Astrocyte (in vitro differentiated cells and primary cell): ENCODE results near the gene SMIM20.

Source experiments
- CTCF ChIP-seq: IDR thresholded peaks from 2 replicates; pipeline ENCODE4 v1.5.1; 2011; ENCODE audit warnings: low read depth, mild to moderate bottlenecking, inconsistent platforms, low read length, moderate library complexity; ENCODE audit not compliant: insufficient read depth
- EZH2 ChIP-seq: IDR thresholded peaks from 2 replicates; pipeline ENCODE4 v1.6.1; 2012; ENCODE audit warnings: mild to moderate bottlenecking, low read length, inconsistent platforms; ENCODE audit not compliant: insufficient read depth

GRCh38 chr4:25872851-25873631 is 41.0 kb upstream of the SMIM20 start:
- TF ChIP-seq EZH2: no peak
- TF ChIP-seq CTCF: no peak
